ENCODE data around the gene SLC30A1. TPM values are rescaled to one million over a fixed set of nuclear protein-coding genes. Genes with fewer than 3 reads are reported as not detected.

Gene SLC30A1
- total RNA-seq, 4 donors from 2014 or later: 10.1 to 17.3 (median 13.0) TPM

- Histone ChIP-seq H3K4me1 (peaks cover 0 to 6% (median 0%) of the 10 kb centered on the region in 3 donors), H3K27me3 (no peaks in the 10 kb centered on the region), H3K36me3 (no peaks in the 10 kb centered on the region), H3K4me3 (no peak overlapping the region), H3K9me3 (no peaks in the 10 kb centered on the region), H3K27ac (no peak overlapping the region)
- 92% methylated on average over 2 of the region's 8 CpGs; no CpG with 5 or more reads in 1 of the 2 donors for whole genome bisulfite sequencing, 2 donors (ENCODE audit: low coverage in 1 of 2)
- ATAC-seq: no peak
- TF ChIP-seq EP300 (IDR thresholded peaks at IDR 0.05): no peak
- TF ChIP-seq POLR2AphosphoS5 (IDR thresholded peaks at IDR 0.05): no peak
- TF ChIP-seq CTCF (IDR thresholded peaks at IDR 0.05): no peak
- no peak for TF ChIP-seq POLR2A (IDR thresholded peaks at IDR 0.05)
These were observed 42.4 kb downstream of the SLC30A1 start for GRCh38 chr1:211536606-211537005.

DNA sequence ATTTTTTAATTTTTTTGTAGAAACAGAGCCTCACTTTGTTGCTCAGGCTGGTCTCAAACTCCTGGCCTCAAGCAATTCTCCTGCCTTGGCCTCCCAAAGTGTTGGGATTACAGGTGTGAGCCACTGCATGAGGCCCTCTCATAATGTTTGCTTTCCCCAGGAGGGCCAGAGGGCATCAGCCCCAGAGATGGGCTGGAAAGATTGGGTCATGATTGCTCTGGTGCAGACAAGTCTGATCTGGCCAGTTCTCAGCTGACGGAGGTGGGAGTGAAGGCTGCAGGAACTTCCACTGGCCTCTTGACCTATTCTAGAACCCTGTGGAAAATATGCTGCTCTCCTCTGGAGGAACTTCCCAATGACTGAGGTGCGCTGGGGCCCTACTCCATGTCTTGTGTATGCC is 43.6 kb downstream of the SLC30A1 start:
- Histone ChIP-seq H3K36me3 (no peaks in the 10 kb centered on the region), H3K27me3 (no peaks in the 10 kb centered on the region)
- no peak for ATAC-seq

GRCh38 chr1:211534545-211535291 is 44.2 kb downstream of the SLC30A1 start:
- WGBS, 2 donors (ENCODE audit: low coverage in 1 of 2): 89 to 95% methylated on average over 3 to 4 of the region's 5 CpGs
- H3K4me1 ChIP-seq: no peaks in the 10 kb centered on the region
- H3K9me3 ChIP-seq: no peaks in the 10 kb centered on the region
- H3K4me3 ChIP-seq: no peak overlapping the region
- H3K27me3 ChIP-seq: no peaks in the 10 kb centered on the region
- ATAC-seq: no peak
- H3K27ac ChIP-seq: no peak overlapping the region
- H3K36me3 ChIP-seq: no peaks in the 10 kb centered on the region
- TF ChIP-seq CTCF (IDR thresholded peaks at IDR 0.05): no peak
- TF ChIP-seq EP300 (IDR thresholded peaks at IDR 0.05): no peak
- TF ChIP-seq POLR2A (IDR thresholded peaks at IDR 0.05): no peak
- TF ChIP-seq POLR2AphosphoS5 (IDR thresholded peaks at IDR 0.05): no peak

More for the DNA sequence above, 43.6 kb downstream of the SLC30A1 start:
- 85 to 100% methylated on average over 1 to 2 of the region's 2 CpGs for WGBS, 2 donors (ENCODE audit: low coverage in 1 of 2)
- no peak for TF ChIP-seq POLR2A (IDR thresholded peaks at IDR 0.05)
- no peak for TF ChIP-seq EP300 (IDR thresholded peaks at IDR 0.05)
- no peak for TF ChIP-seq POLR2AphosphoS5 (IDR thresholded peaks at IDR 0.05)
- no peak for TF ChIP-seq CTCF (IDR thresholded peaks at IDR 0.05)
- Histone ChIP-seq H3K4me3 (no peak overlapping the region), H3K27ac (no peak overlapping the region), H3K9me3 (no peaks in the 10 kb centered on the region), H3K4me1 (no peaks in the 10 kb centered on the region)

GRCh38 chr1:211532088-211532444 is 46.9 kb downstream of the SLC30A1 start:
- no peak for ATAC-seq
- H3K4me3 ChIP-seq: no peak overlapping the region
- no peak overlapping the region for H3K27ac ChIP-seq
- H3K9me3 ChIP-seq: no peaks in the 10 kb centered on the region
- no peaks in the 10 kb centered on the region for H3K4me1 ChIP-seq
- no peaks in the 10 kb centered on the region for H3K27me3 ChIP-seq
- WGBS, 2 donors (ENCODE audit: low coverage in 1 of 2): 86 to 100% methylated on average over 3 to 4 of the region's 6 CpGs
- TF ChIP-seq EP300 (IDR thresholded peaks at IDR 0.05) (no peak), CTCF (IDR thresholded peaks at IDR 0.05) (no peak), POLR2AphosphoS5 (IDR thresholded peaks at IDR 0.05) (no peak), POLR2A (IDR thresholded peaks at IDR 0.05) (no peak)
- H3K36me3 ChIP-seq: no peaks in the 10 kb centered on the region
